ENCODE results near the gene ZNF84.

DNA sequence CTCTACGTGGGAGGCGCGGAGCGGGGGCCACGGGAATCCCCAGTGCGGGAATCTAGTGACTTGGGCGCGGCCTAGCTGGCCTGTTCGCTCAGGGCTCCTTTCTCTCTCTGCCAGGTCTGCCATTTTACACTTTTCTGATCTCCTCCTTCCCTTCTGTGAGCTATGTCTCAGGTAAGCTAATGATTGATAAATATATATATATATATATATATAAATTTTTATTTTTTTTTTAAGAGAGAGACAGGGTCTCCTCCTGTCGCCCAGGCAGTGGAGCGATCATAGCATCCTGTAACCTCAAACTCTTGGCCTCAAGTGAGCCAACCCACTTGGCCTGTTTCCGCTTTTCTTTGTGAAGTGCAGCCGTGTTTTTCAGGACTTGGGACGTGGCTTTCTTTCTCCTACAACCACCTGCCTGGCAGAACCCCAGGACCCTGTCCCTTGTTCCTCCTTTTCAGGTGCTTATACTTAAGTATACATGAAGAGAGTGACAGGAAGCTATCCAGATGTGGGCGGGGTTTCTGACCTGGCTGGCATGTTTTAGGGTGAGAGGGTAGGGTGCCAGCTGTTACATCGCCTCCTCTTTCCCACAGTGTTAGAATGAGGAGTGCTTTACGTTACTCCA lies 44.0 kb downstream of the ZNF84 start:
- TF ChIP-seq GATA2 (CRISPR knock-in tag; IDR thresholded peaks at IDR 0.05) (no peak), EP300 (IDR thresholded peaks at IDR 0.05; ENCODE audit: borderline replicate concordance in 1 of 2, low read depth in 1 of 2, low read length in 1 of 2) (no peak), SIN3A (IDR thresholded peaks at IDR 0.05; ENCODE audit: borderline replicate concordance, low read depth, low read length) (no peak), JUND (IDR thresholded peaks at IDR 0.05) (no peak), POLR2AphosphoS5 (IDR thresholded peaks at IDR 0.05; ENCODE audit: low read depth, low read length) (no peak)
- TF ChIP-seq, protein P1, sequence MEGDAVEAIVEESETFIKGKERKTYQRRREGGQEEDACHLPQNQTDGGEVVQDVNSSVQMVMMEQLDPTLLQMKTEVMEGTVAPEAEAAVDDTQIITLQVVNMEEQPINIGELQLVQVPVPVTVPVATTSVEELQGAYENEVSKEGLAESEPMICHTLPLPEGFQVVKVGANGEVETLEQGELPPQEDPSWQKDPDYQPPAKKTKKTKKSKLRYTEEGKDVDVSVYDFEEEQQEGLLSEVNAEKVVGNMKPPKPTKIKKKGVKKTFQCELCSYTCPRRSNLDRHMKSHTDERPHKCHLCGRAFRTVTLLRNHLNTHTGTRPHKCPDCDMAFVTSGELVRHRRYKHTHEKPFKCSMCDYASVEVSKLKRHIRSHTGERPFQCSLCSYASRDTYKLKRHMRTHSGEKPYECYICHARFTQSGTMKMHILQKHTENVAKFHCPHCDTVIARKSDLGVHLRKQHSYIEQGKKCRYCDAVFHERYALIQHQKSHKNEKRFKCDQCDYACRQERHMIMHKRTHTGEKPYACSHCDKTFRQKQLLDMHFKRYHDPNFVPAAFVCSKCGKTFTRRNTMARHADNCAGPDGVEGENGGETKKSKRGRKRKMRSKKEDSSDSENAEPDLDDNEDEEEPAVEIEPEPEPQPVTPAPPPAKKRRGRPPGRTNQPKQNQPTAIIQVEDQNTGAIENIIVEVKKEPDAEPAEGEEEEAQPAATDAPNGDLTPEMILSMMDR (IDR thresholded peaks at IDR 0.05), result no peak
- TF ChIP-seq, protein P2, sequence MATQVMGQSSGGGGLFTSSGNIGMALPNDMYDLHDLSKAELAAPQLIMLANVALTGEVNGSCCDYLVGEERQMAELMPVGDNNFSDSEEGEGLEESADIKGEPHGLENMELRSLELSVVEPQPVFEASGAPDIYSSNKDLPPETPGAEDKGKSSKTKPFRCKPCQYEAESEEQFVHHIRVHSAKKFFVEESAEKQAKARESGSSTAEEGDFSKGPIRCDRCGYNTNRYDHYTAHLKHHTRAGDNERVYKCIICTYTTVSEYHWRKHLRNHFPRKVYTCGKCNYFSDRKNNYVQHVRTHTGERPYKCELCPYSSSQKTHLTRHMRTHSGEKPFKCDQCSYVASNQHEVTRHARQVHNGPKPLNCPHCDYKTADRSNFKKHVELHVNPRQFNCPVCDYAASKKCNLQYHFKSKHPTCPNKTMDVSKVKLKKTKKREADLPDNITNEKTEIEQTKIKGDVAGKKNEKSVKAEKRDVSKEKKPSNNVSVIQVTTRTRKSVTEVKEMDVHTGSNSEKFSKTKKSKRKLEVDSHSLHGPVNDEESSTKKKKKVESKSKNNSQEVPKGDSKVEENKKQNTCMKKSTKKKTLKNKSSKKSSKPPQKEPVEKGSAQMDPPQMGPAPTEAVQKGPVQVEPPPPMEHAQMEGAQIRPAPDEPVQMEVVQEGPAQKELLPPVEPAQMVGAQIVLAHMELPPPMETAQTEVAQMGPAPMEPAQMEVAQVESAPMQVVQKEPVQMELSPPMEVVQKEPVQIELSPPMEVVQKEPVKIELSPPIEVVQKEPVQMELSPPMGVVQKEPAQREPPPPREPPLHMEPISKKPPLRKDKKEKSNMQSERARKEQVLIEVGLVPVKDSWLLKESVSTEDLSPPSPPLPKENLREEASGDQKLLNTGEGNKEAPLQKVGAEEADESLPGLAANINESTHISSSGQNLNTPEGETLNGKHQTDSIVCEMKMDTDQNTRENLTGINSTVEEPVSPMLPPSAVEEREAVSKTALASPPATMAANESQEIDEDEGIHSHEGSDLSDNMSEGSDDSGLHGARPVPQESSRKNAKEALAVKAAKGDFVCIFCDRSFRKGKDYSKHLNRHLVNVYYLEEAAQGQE (IDR thresholded peaks at IDR 0.05; ENCODE audit: low read depth, low read length), result no peak
- TF ChIP-seq, protein P3, sequence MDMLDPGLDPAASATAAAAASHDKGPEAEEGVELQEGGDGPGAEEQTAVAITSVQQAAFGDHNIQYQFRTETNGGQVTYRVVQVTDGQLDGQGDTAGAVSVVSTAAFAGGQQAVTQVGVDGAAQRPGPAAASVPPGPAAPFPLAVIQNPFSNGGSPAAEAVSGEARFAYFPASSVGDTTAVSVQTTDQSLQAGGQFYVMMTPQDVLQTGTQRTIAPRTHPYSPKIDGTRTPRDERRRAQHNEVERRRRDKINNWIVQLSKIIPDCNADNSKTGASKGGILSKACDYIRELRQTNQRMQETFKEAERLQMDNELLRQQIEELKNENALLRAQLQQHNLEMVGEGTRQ (IDR thresholded peaks at IDR 0.05; ENCODE audit: borderline replicate concordance, low read depth, low read length), result no peak
